H1 (cell line): ENCODE measurements around the gene MVP. TPM values are rescaled to one million over a fixed set of nuclear protein-coding genes. Genes with fewer than 3 reads are reported as not detected.

Experiments
- CTCF ChIA-PET: fragments of 300-600 bp; sonication (Branson Sonifier 250); formaldehyde crosslinking; loops from one replicate; lab custom pipeline; 2021; ENCODE audit not compliant: partially characterized antibody; lab: Charles Lee
- POLR2A ChIA-PET: fragments of 300-600 bp; sonication (Branson Sonifier 250); formaldehyde crosslinking; loops from one replicate; lab custom pipeline; 2021; ENCODE audit warnings: inconsistent platforms; ENCODE audit not compliant: partially characterized antibody; lab: Charles Lee
- DNase-seq, 2 experiments: peaks; one replicate each; pipeline versions ENCODE4 v3.0.0 to v3.0.0-alpha.2; 2010 to 2022; ENCODE audit warnings: low spot score in 2 of 2, low read depth in 1 of 2, mixed read lengths in 1 of 2
- FAIRE-seq: peaks from 2 replicates; lab custom pipeline; 2011; peaks lifted over from hg19 to GRCh38; lab: Jason Lieb, UNC
- H2AFZ ChIP-seq: 2 replicates; pipeline ENCODE4 v1.8.1; 2012; ENCODE audit warnings: low read length, inconsistent platforms
- H2AK5ac ChIP-seq: 2 replicates; pipeline ENCODE4 v1.6.1; 2013; ENCODE audit warnings: low read depth, low read length
- H2BK120ac ChIP-seq: replicated peaks from 2 replicates; pipeline ENCODE3; 2013; ENCODE audit warnings: low read depth, low read length, inconsistent platforms
- H2BK12ac ChIP-seq: 2 replicates; pipeline ENCODE4 v1.6.1; 2013; ENCODE audit warnings: low read depth, low read length
- H2BK15ac ChIP-seq: 2 replicates; pipeline ENCODE4 v1.6.1; 2013; ENCODE audit warnings: low read length
- H2BK20ac ChIP-seq: 2 replicates; pipeline ENCODE4 v1.6.1; 2013; ENCODE audit warnings: low read length
- H2BK5ac ChIP-seq: 2 replicates; pipeline ENCODE4 v1.6.1; 2013; ENCODE audit warnings: low read depth, low read length
- H3K14ac ChIP-seq: 2 replicates; pipeline ENCODE4 v1.6.1; 2013; ENCODE audit warnings: inconsistent platforms; ENCODE audit not compliant: insufficient read length
- H3K18ac ChIP-seq: 2 replicates; pipeline ENCODE4 v1.6.1; 2013; ENCODE audit warnings: low read length; ENCODE audit errors: extremely low read depth
- H3K23ac ChIP-seq: 2 replicates; pipeline ENCODE4 v1.6.1; 2013; ENCODE audit warnings: inconsistent platforms; ENCODE audit not compliant: insufficient read length
- H3K23me2 ChIP-seq: 2 replicates; pipeline ENCODE4 v1.6.1; 2013; ENCODE audit warnings: low read depth, low read length
- H3K27ac ChIP-seq: 2 replicates; pipeline ENCODE4 v1.6.1; 2011; ENCODE audit warnings: low read depth, low read length, inconsistent platforms
- H3K27me3 ChIP-seq, 4 experiments: replicated peaks in 1 of 4; 1 replicate in 1 of 4; 2 replicates in 3 of 4; pipeline versions ENCODE4 v1.6.1 to v1.8.1; 2011 to 2013; ENCODE audit warnings: low read length in 3 of 4, mild to moderate bottlenecking in 3 of 4, inconsistent platforms in 2 of 4, mixed read lengths in 2 of 4, moderate library complexity in 1 of 4; ENCODE audit not compliant: control insufficient read depth in 3 of 4, insufficient read depth in 3 of 4; ENCODE audit errors: extremely low read depth in 1 of 4
- H3K36me3 ChIP-seq, 4 experiments: 2 replicates each; pipeline versions ENCODE4 v1.6.1 to v1.8.1; 2011 to 2013; ENCODE audit warnings: mild to moderate bottlenecking in 4 of 4, low read length in 3 of 4, moderate library complexity in 2 of 4, control low read depth in 1 of 4, inconsistent platforms in 1 of 4; ENCODE audit not compliant: insufficient read depth in 4 of 4, control insufficient read depth in 2 of 4
- H3K4ac ChIP-seq: replicated peaks from 2 replicates; pipeline ENCODE3; 2013; ENCODE audit warnings: low read length, low read depth, mixed read lengths, inconsistent platforms; ENCODE audit not compliant: insufficient read length
- H3K4me1 ChIP-seq, 4 experiments: replicated peaks in 1 of 4; 1 replicate in 1 of 4; 2 replicates in 3 of 4; pipeline versions ENCODE4 v1.6.1 to v1.8.1; 2011 to 2013; ENCODE audit warnings: low read length in 3 of 4, inconsistent platforms in 2 of 4, mixed read lengths in 1 of 4; ENCODE audit not compliant: insufficient read depth in 4 of 4, control insufficient read depth in 3 of 4
- H3K4me2 ChIP-seq, 2 experiments: 2 replicates each; pipeline versions ENCODE4 v1.6.1 to v1.8.1; 2011 to 2013; ENCODE audit warnings: low read depth in 2 of 2, low read length in 2 of 2, control low read depth in 1 of 2, inconsistent platforms in 1 of 2, mild to moderate bottlenecking in 1 of 2; ENCODE audit not compliant: insufficient read depth in 1 of 2
- H3K4me3 ChIP-seq, 4 experiments: fragments of 200-600, 300-600 bp in 1 of 4; sonication (generic), shearing (Covaris generic), sonication (Bioruptor Twin) in 1 of 4; 2 replicates each; pipeline versions ENCODE4 v1.5.1 to v1.8.1; 2011 to 2016; ENCODE audit warnings: low read length in 4 of 4, low read depth in 3 of 4, control low read depth in 2 of 4, inconsistent platforms in 2 of 4, mild to moderate bottlenecking in 2 of 4, mixed read lengths in 1 of 4, moderate library complexity in 1 of 4; ENCODE audit not compliant: insufficient read depth in 2 of 4; ENCODE audit errors: extremely low read depth in 1 of 4
- H3K56ac ChIP-seq: replicated peaks from 2 replicates; pipeline ENCODE3; 2013; ENCODE audit warnings: low read depth, mild to moderate bottlenecking, mixed read lengths, low read length, inconsistent platforms; ENCODE audit not compliant: insufficient read length
- H3K79me1 ChIP-seq: 2 replicates; pipeline ENCODE4 v1.6.1; 2013; ENCODE audit warnings: low read depth, low read length, control low read depth
- H3K79me2 ChIP-seq, 2 experiments: 2 replicates each; pipeline versions ENCODE4 v1.6.1 to v1.8.1; 2012 to 2013; ENCODE audit warnings: low read length in 2 of 2, mild to moderate bottlenecking in 2 of 2, inconsistent platforms in 1 of 2; ENCODE audit not compliant: insufficient read depth in 2 of 2, control insufficient read depth in 1 of 2
- H3K9ac ChIP-seq, 4 experiments: replicated peaks in 1 of 4; 1 replicate in 1 of 4; 2 replicates in 3 of 4; pipeline versions ENCODE4 v1.6.1 to v1.8.1; 2011 to 2013; ENCODE audit warnings: low read depth in 3 of 4, low read length in 3 of 4, control low read depth in 2 of 4, mild to moderate bottlenecking in 2 of 4, moderate library complexity in 2 of 4, inconsistent platforms in 1 of 4; ENCODE audit errors: extremely low read depth in 1 of 4
- H3K9me3 ChIP-seq, 2 experiments: 2 replicates each; pipeline versions ENCODE4 v1.6.1 to v1.8.1; 2012 to 2013; ENCODE audit warnings: mild to moderate bottlenecking in 2 of 2, moderate library complexity in 2 of 2, control low read depth in 1 of 2, inconsistent platforms in 1 of 2, low read depth in 1 of 2, low read length in 1 of 2, mixed read lengths in 1 of 2; ENCODE audit not compliant: insufficient read depth in 2 of 2
- H4K20me1 ChIP-seq, 2 experiments: replicated peaks in 1 of 2; 2 replicates each; pipeline versions ENCODE3 to v1.8.1; 2011 to 2013; ENCODE audit warnings: inconsistent platforms in 2 of 2, low read length in 2 of 2, mild to moderate bottlenecking in 1 of 2; ENCODE audit not compliant: insufficient read depth in 2 of 2, control insufficient read depth in 1 of 2
- H4K5ac ChIP-seq: 2 replicates; pipeline ENCODE4 v1.6.1; 2013; ENCODE audit warnings: low read length, low read depth, mixed read lengths, inconsistent platforms; ENCODE audit not compliant: insufficient read length
- H4K8ac ChIP-seq: 2 replicates; pipeline ENCODE4 v1.8.0; 2013; ENCODE audit warnings: mild to moderate bottlenecking, moderate library complexity, low read length, inconsistent platforms; ENCODE audit not compliant: insufficient read depth; ENCODE audit errors: extremely low read depth
- H4K91ac ChIP-seq: replicated peaks from 2 replicates; pipeline ENCODE3; 2013; ENCODE audit warnings: low read length, mixed read lengths, inconsistent platforms; ENCODE audit not compliant: insufficient read length
- CBX8 ChIP-seq: fragments of 300-800, 300-1000 bp; sonication (generic); IDR thresholded peaks from 2 replicates; pipeline ENCODE4 v1.7.1; 2016; ENCODE audit warnings: low read depth, low read length, borderline replicate concordance
- CHD1 ChIP-seq: IDR thresholded peaks from 2 replicates; pipeline ENCODE4 v1.6.1; 2012; ENCODE audit warnings: low read depth, low read length, improper control_type of control experiment
- CHD2 ChIP-seq: IDR thresholded peaks from 2 replicates; pipeline ENCODE4 v1.6.1; 2012; ENCODE audit warnings: low read length, improper control_type of control experiment
- GABPA ChIP-seq: IDR thresholded peaks from 2 replicates; pipeline ENCODE4 v1.6.1; 2011; ENCODE audit warnings: mild to moderate bottlenecking, low read length, moderate library complexity, borderline replicate concordance; ENCODE audit not compliant: insufficient read depth
- RFX5 ChIP-seq: IDR thresholded peaks from 2 replicates; pipeline ENCODE4 v1.6.1; 2011; ENCODE audit warnings: low read depth, low read length, improper control_type of control experiment, borderline replicate concordance
- SP1 ChIP-seq: IDR thresholded peaks from 2 replicates; pipeline ENCODE4 v1.6.1; 2011; ENCODE audit warnings: low read depth, low read length
- SUZ12 ChIP-seq: fragments of 200-600 bp; sonication (generic); IDR thresholded peaks from 2 replicates; pipeline ENCODE4 v1.6.1; 2012; ENCODE audit warnings: mild to moderate bottlenecking, inconsistent platforms, low read length, moderate library complexity, mixed read lengths
- WGBS, 2 experiments: shearing (Covaris generic) in 1 of 2; methylation state at CpG; one replicate each; pipeline versions ENCODE4 v1.1.6 to v1.1.7; 2013 to 2015; ENCODE audit warnings: low lambda C conversion rate in 2 of 2, mixed read lengths in 2 of 2, inconsistent platforms in 1 of 2, low coverage in 1 of 2, missing lambda C conversion rate in 1 of 2; ENCODE audit not compliant: insufficient replicate concordance in 2 of 2, insufficient coverage in 1 of 2, insufficient read length in 1 of 2; ENCODE audit errors: extremely low coverage in 1 of 2, missing lambda C conversion rate in 1 of 2; 5-methylcytosine and 5-hydroxymethylcytosine counted together
- polyA plus RNA-seq, 7 experiments: library from polyadenylated mRNA; depleted of rRNA in 3 of 7; stranded (reverse) in 5 of 7; unstranded in 2 of 7; fragments of >200 nt in 5 of 7; fragments of 200-250 nt in 2 of 7; gene quantifications; 1 replicate in 5 of 7; 2 replicates in 1 of 7; 4 replicates in 1 of 7; pipeline versions ENCODE4 v1.2.1 to v1.2.3, GENCODE V29; 2011 to 2013; ENCODE audit warnings: missing spikeins in 2 of 7, mixed read lengths in 2 of 7
- total RNA-seq: library from RNA; stranded (reverse); fragmentation: NEBNext Ultra II Directional; extraction: Animal tissue kit (Norgen Biotek cat#: 25700); gene quantifications from 2 replicates; pipeline ENCODE4 v1.2.1, GENCODE V29; 2021
- TF ChIP-seq, protein P1 (sequence below): IDR thresholded peaks from 2 replicates; pipeline ENCODE4 v1.6.1; 2012; ENCODE audit warnings: inconsistent platforms
- TF ChIP-seq, protein P2 (sequence below): IDR thresholded peaks from 2 replicates; pipeline ENCODE4 v1.6.1; 2012; ENCODE audit warnings: inconsistent platforms

MVP gene
- total and polyA plus RNA-seq, 2 of the 8 experiments (the other 6 are each of a cell fraction or from before 2014, with no cell fraction given): 1.9 TPM

DNA sequence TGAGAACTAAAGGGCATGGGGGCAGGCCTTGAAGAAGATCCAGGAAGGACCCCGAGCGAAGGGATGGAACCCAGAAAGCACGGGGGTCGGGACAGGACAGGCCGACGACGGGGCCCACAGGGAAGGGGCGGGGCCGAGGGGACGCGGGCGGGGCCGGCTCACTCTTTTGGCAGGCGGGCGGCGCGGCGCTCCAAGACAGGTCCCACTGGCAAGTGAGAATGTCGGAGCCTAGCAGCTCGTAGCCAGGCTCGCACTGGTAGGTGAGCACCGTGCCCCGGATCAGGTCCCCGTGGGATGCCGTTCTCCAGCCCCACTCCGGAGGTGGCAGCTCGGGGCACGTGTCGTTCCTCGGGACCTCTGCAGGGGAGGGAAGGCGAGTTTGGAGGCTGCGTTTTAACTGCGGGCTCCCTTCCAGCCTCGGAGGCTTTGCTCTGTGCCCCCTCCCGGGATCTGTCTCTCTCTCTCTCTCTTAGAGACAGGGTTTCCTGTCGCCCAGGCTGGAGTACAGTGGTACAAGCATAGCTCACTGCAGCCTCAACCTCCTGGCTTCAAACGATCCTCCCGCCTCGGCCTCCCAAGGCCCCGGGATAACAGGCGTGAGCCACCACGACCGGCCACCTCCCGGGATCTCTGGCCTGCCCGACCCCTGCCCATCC lies 56.5 kb downstream of the MVP start:
- no peak overlapping the region for H3K14ac ChIP-seq
- H3K4me1 ChIP-seq: peaks cover 0 to 11% (median 7%) of the 10 kb centered on the region in 4 experiments; a peak in 5 of 7 replicates
- no peak overlapping the region for H2BK120ac ChIP-seq
- peak overlapping the region in 1 of 4 experiments; percentile 29; a peak in 2 of 7 replicates for H3K9ac ChIP-seq
- H4K5ac ChIP-seq: no peak overlapping the region
- H3K79me2 ChIP-seq: no peaks in the 10 kb centered on the region; a peak in 1 of 4 replicates
- H3K4me2 ChIP-seq: peak overlapping the region; percentile 69 to 91
- H2BK20ac ChIP-seq: no peak overlapping the region
- H3K79me1 ChIP-seq: no peaks in the 10 kb centered on the region
- FAIRE-seq (no peak), DNase-seq (peak in 1 of 2 experiments; percentile 87)
- no peak overlapping the region; the same call in 1 of the 2 replicates for H2AFZ ChIP-seq
- TF ChIP-seq CHD1 (no peak), GABPA (no peak), SP1 (no peak), SUZ12 (no peak), CHD2 (no peak), RFX5 (no peak), CBX8 (no peak)
- TF ChIP-seq, protein P1, sequence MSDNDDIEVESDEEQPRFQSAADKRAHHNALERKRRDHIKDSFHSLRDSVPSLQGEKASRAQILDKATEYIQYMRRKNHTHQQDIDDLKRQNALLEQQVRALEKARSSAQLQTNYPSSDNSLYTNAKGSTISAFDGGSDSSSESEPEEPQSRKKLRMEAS: peak; percentile 62
- TF ChIP-seq, protein P2, sequence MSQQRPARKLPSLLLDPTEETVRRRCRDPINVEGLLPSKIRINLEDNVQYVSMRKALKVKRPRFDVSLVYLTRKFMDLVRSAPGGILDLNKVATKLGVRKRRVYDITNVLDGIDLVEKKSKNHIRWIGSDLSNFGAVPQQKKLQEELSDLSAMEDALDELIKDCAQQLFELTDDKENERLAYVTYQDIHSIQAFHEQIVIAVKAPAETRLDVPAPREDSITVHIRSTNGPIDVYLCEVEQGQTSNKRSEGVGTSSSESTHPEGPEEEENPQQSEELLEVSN: no peak
- peaks cover 0 to 5% (median 2%) of the 10 kb centered on the region in 4 experiments; a peak in 3 of 8 replicates for H3K36me3 ChIP-seq
- H4K8ac ChIP-seq: no peak overlapping the region
- peaks cover 7% of the 10 kb centered on the region; the same call in 1 of the 2 replicates for H3K23me2 ChIP-seq
- no peaks in the 10 kb centered on the region for H3K9me3 ChIP-seq
- no peak overlapping the region for H2AK5ac ChIP-seq
- no peak overlapping the region for H3K56ac ChIP-seq
- H4K20me1 ChIP-seq: peaks cover 1 to 2% of the 10 kb centered on the region in 2 experiments
- ChIA-PET POLR2A (interaction anchor here (0.7 to 2.2 kb wide), 6 partner anchors 9 to 167 kb away, joined by 3 to 15 read pairs (median 4); partner anchors contain the start of genes ASPHD1, CDIPT and SEZ6L2), CTCF (interaction anchor here (0.6 to 1.7 kb wide), 8 partner anchors 8 to 235 kb away, joined by 3 to 8 read pairs (median 3); partner anchors contain the start of genes ASPHD1 and TMEM219)
- no peak overlapping the region for H3K27ac ChIP-seq
- no peak overlapping the region for H3K23ac ChIP-seq
- peak overlapping the region; percentile 48 for H3K18ac ChIP-seq
- 12% methylated on average over 35 of the region's 45 CpGs; no CpG with 5 or more reads in 1 of the 2 experiments for WGBS, 2 experiments
- no peaks in the 10 kb centered on the region for H3K27me3 ChIP-seq
- H3K4me3 ChIP-seq: peak overlapping the region; percentile 41 to 64 (median 52)
- H2BK12ac ChIP-seq: no peak overlapping the region
- H3K4ac ChIP-seq: no peak overlapping the region
- H2BK5ac ChIP-seq: no peak overlapping the region
- peak overlapping the region; percentile 31; the same call in 1 of the 2 replicates for H2BK15ac ChIP-seq
- no peak overlapping the region for H4K91ac ChIP-seq
